Parathyroid adenoma (tissue), 2 donors: ENCODE results near the gene GALNT9.

ENCODE experiments used
- H2AFZ ChIP-seq: fragments of 300-600 bp; sonication (generic); one replicate; pipeline ENCODE4 v1.7.0; 2017; ENCODE audit warnings: antibody characterized with exemption, mild to moderate bottlenecking
- H3K27ac ChIP-seq: fragments of 300-600 bp; sonication (generic); one replicate; pipeline ENCODE4 v1.7.0; 2017
- H3K27me3 ChIP-seq: fragments of 300-600 bp; sonication (generic); one replicate; pipeline ENCODE4 v1.7.0; 2017; ENCODE audit warnings: low read length; ENCODE audit not compliant: control insufficient read depth, insufficient read depth
- H3K36me3 ChIP-seq: fragments of 300-600 bp; sonication (generic); one replicate; pipeline ENCODE4 v1.7.0; 2017; ENCODE audit warnings: low read length; ENCODE audit not compliant: control insufficient read depth, insufficient read depth
- H3K4me1 ChIP-seq: fragments of 300-600 bp; sonication (generic); one replicate; pipeline ENCODE4 v1.7.0; 2017; ENCODE audit warnings: control low read depth
- H3K4me2 ChIP-seq: fragments of 300-600 bp; sonication (generic); one replicate; pipeline ENCODE4 v1.7.0; 2017; ENCODE audit warnings: low read length
- H3K4me3 ChIP-seq: fragments of 300-600 bp; sonication (generic); one replicate; pipeline ENCODE4 v1.7.0; 2017; ENCODE audit warnings: low read depth, low read length
- H3K79me2 ChIP-seq: fragments of 300-600 bp; sonication (generic); one replicate; pipeline ENCODE4 v1.7.0; 2017; ENCODE audit warnings: control low read depth
- H3K9ac ChIP-seq: fragments of 300-600 bp; sonication (generic); one replicate; pipeline ENCODE4 v1.7.0; 2017; ENCODE audit warnings: mild to moderate bottlenecking
- H3K9me3 ChIP-seq: fragments of 300-600 bp; sonication (generic); one replicate; pipeline ENCODE4 v1.7.0; 2017; ENCODE audit warnings: low read length; ENCODE audit not compliant: control insufficient read depth
- CTCF ChIP-seq: fragments of 300-600 bp; sonication (generic); IDR thresholded peaks from one replicate; pipeline ENCODE4 v1.7.0; 2017; ENCODE audit warnings: antibody characterized with exemption, mild to moderate bottlenecking
- donor health status: primary hyperparathyroidism.

The GALNT9 gene

GRCh38 chr12:132328282-132329029, 933 bp downstream of the GALNT9 start:
- no peak for TF ChIP-seq CTCF
- Histone ChIP-seq H3K36me3 (no peaks in the 10 kb centered on the region), H3K9me3 (no peaks in the 10 kb centered on the region), H3K4me1 (no peaks in the 10 kb centered on the region), H3K9ac (no peak overlapping the region), H2AFZ (peak overlapping the region; percentile 50), H3K27ac (no peak overlapping the region), H3K4me3 (no peak overlapping the region), H3K27me3 (peaks cover 6% of the 10 kb centered on the region), H3K4me2 (no peak overlapping the region), H3K79me2 (no peaks in the 10 kb centered on the region)

- no peak for TF ChIP-seq CTCF
- H3K4me3 ChIP-seq, result no peak overlapping the region
Measured at GRCh38 chr12:132327336-132328171, 1.8 kb downstream of the GALNT9 start.

GRCh38 chr12:132326646-132327045, 2.7 kb downstream of the GALNT9 start:
- Histone ChIP-seq H2AFZ (no peak overlapping the region), H3K9me3 (no peaks in the 10 kb centered on the region), H3K9ac (no peak overlapping the region), H3K4me1 (no peaks in the 10 kb centered on the region), H3K4me3 (no peak overlapping the region), H3K27ac (no peak overlapping the region), H3K36me3 (no peaks in the 10 kb centered on the region), H3K27me3 (peaks cover 6% of the 10 kb centered on the region), H3K4me2 (no peak overlapping the region), H3K79me2 (no peaks in the 10 kb centered on the region)
- no peak for TF ChIP-seq CTCF

More at GRCh38 chr12:132327336-132328171, 1.8 kb downstream of the GALNT9 start:
- no peaks in the 10 kb centered on the region for H3K9me3 ChIP-seq
- no peaks in the 10 kb centered on the region for H3K36me3 ChIP-seq
- no peaks in the 10 kb centered on the region for H3K79me2 ChIP-seq
- H3K27ac ChIP-seq, result no peak overlapping the region
- H3K4me2 ChIP-seq, result no peak overlapping the region
- H3K4me1 ChIP-seq, result no peaks in the 10 kb centered on the region
- no peak overlapping the region for H2AFZ ChIP-seq
- H3K9ac ChIP-seq, result no peak overlapping the region
- H3K27me3 ChIP-seq, result peaks cover 6% of the 10 kb centered on the region

GRCh38 chr12:132325733-132326130, 3.7 kb downstream of the GALNT9 start:
- no peak for TF ChIP-seq CTCF
- no peak overlapping the region for H3K9ac ChIP-seq
- H3K4me2 ChIP-seq, result no peak overlapping the region
- H3K4me3 ChIP-seq, result no peak overlapping the region
- H3K4me1 ChIP-seq, result no peaks in the 10 kb centered on the region
- no peaks in the 10 kb centered on the region for H3K79me2 ChIP-seq
- H3K27ac ChIP-seq, result no peak overlapping the region
- peaks cover 6% of the 10 kb centered on the region for H3K27me3 ChIP-seq
- no peak overlapping the region for H2AFZ ChIP-seq
- no peaks in the 10 kb centered on the region for H3K36me3 ChIP-seq
- H3K9me3 ChIP-seq, result no peaks in the 10 kb centered on the region
